ENCODE measurements around the gene OLFM1.
"Not testable (repeated sequence)": the region's sequence is repeated elsewhere in the genome, so short reads cannot be mapped to it uniquely, and the experiment has no call there.

Gene OLFM1

DNA sequence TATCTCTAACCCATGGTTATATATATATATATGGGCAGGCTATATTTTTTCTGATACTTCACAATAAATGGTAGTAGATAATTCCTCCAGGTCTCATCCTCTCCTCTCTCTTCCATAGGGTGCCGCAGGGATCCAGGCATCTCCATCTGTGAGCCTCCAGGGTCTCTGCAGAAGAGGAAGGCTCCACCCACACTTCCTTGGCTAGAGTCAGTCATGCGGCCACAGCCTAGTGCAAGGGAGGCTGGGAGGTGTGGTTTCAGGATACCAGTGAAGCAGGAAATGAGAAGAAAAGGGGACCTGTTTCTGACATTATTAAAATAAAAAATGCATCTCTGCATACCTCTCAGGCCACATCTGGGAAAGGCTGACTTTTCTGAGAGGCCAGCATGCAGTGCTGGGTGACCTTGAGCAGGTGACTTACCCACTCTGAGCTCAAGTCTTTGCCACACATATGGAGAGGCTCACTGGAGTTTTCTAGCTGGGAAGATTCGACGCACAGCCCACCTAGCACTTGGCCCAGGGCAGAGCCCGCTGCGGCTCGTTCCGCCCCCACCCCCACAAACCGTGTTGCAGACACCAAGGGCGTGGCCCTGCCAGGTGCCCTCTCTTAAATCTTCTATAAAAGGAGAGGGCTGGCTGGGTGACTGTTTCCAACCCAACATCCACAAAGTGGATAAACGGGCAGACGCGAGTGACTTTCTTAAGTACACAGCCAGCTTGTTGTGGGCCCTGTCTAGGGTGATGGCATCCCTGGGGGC, 47.9 kb downstream of the OLFM1 start:
- DNase-seq (ENCODE audit: low read depth): no peak

- no peak for DNase-seq (ENCODE audit: low read depth)
These were observed 48.5 kb downstream of the OLFM1 start for GRCh38 chr9:135135929-135136315.

GRCh38 chr9:135136481-135136880, 49.0 kb downstream of the OLFM1 start:
- DNase-seq (ENCODE audit: low read depth): no peak

DNA sequence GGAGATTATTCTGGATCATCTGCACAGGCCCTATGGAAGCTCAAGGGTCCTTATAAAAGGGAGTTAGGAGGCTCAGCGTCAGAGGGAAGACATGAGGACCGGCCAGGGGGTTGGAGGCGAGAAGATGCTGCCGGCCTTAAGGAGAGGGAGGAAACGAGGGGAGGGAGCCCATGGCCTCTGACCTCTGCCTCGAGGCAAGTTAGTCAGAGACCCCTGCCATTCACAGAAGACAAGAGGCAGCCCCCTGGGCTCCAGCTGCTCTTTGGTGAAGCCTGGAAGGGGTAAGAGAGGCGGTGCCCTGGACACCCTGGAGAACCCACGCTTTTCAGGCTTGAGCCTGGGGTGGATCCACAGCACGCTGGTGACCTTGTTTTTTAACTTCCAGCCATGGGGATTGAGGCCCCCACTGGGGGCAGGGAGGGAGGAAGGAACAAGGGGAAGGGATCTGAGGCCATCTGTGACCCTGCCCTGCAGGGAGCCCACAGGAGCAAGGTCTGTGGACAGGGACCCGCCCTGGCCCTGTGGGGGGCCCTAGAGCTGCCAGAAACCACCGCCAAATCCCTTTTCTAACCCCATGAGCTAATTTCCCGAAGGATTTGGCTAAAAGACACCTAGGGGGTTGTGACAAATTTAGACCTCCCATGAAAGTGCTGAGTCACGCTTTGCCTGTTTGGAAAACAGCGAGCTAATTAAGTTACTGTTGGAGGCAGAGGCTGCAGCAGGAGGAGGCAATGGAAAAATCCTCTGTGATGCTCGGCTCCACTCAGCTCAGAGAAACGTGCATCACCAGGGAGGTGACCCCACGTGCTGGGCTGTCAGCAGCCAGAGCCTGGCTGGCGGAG, 49.7 kb downstream of the OLFM1 start:
- no peak for DNase-seq (ENCODE audit: low read depth)

DNA sequence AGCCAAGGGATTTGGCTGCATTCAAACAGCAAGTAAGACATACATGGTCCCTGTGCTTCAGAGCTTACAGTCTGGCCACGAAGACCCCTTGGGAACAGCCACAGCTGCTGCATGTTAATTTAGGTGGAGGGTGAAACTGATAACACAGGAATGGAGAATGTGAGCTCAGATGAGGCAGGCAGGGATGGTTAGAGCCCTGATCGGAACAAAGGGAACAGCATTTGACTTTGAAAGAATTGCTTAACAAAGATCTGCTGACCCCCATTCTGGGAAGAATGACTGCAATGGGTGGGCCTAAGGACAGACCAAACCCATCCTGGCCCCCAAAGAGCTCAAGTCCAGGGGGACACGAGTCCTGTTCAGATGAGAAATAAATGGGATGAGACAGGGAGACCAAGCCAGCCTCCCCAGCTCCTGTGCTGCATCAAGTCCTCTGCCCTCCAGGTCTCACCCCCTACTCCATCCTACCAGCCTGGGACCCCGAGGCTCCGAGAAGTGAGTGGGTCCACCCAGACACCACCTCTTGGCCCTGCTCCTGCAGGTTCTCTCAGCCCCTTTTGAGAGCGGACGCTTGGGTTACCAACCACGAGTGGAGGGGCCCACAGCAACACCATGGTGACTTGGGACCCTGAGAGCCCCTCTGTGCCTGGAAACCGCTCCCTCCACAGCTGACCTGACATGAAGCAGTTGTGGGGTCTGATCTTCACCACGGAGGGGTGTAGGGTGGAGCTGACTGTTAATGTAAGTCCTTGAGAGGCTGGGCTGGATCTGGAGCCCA, 50.8 kb downstream of the OLFM1 start:
- DNase-seq (ENCODE audit: low read depth): no peak

DNA sequence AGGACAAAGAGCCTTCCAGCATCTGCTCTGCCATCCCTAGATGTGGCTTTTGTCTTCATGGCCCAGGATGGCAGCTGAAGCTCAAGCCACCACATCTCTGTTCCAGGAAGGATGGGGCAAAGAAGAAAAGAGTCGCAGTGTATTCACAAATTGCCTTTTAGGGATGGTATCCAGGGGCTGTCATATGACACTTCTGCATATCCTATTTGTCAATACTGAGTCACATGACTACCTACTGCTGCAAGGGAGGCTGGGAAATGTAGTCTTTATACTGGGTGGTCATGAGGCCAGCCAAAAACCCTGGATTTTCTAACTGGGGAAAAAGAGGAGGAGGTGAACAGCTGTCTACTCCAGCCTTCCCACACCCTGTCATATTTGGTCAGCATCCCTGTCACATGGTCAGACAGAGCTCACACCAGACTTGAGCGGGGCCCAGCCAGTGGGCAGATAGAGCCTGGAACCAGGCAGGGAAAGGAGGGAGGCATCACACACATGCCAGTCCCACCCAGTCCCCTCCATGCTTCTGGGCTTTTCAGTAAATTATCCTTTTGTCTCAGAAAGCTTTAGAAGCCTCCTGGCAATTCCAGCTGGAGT, 52.0 kb downstream of the OLFM1 start:
- no peak for DNase-seq (ENCODE audit: low read depth)

DNA sequence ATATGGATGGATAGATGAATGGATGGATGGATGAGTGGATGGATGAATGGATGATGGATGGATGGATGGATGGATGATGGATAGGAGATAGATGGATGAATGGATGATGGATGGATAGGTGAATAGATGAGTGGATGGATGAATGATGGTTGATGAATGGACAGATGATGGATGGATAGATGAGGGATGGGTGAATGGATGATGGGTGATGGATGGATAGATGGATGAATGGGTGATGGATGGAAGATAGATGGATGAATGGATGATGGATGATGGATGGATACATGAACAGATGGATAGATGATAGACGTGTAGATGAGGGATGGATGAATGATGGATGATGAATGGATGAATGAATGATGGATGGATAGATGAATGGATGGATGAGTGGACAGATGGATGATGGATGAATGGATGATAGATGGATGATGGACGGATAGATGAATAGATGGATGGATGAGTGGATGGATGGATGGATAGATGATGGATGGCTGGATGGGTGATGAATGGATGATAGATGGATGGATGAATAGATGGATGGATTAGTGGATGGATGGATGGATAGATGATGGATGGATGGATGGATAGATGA, 53.8 kb downstream of the OLFM1 start:
- no peak for DNase-seq (ENCODE audit: low read depth)

DNA sequence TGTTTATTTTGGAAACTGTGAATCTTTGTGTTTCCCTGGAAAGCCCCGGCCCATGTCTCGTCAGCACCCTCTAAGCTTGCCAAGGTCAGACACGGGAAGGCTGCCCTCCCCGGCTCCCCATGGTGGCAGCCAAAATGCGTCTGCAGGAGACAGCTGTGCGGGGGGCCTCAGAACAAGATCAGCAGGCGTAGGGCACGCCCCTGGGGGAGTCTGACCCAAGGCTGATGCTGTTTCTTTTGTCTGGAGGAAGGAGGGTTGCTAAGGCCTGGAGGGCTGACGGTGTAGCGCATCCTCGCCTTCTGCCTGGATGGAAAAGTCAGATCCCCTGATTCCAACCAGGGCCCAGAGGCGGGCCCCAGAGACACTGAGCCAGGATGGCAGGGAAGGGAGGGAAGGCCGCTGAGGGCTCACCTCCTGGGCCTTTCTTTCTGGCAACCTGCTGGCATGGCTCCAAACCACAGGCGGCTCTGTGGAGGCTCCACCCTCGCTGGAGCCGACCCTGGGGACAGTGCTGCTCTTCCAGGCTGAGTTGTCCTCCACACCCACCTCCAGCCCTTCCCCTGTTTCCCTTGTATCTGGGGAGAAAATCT, 57.2 kb downstream of the OLFM1 start:
- DNase-seq (ENCODE audit: low read depth): no peak

- no peak for DNase-seq (ENCODE audit: low read depth)
These were observed 57.8 kb downstream of the OLFM1 start for GRCh38 chr9:135145312-135145711.

GRCh38 chr9:135146241-135146640, 58.8 kb downstream of the OLFM1 start:
- no peak for DNase-seq (ENCODE audit: low read depth)

GRCh38 chr9:135146766-135147473, 59.5 kb downstream of the OLFM1 start:
- no peak for DNase-seq (ENCODE audit: low read depth)

- DNase-seq (ENCODE audit: low read depth): no peak
These were observed 60.0 kb downstream of the OLFM1 start for GRCh38 chr9:135147474-135147805.

DNA sequence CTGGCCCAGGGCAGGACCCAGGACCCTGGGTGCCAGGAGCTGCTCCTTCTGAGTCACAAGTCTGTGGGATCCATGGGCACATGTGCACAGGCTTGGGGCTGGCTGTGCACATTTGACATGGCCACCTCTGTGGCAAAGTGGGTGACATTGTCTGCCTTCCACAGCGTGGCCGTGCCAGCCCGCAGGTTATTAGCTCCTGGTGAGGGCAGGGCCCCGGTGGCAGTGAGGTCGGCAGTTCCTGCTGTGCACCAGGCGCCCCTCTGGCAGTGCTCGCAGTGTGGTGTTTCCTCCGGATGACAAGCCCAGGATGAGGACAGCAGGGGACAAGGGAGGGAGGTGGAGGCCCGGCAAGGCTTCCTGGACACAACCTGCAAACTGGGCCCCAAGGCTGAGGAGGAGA, 60.5 kb downstream of the OLFM1 start:
- DNase-seq (ENCODE audit: low read depth): no peak

GRCh38 chr9:135148386-135148785, 60.9 kb downstream of the OLFM1 start:
- no peak for DNase-seq (ENCODE audit: low read depth)

DNA sequence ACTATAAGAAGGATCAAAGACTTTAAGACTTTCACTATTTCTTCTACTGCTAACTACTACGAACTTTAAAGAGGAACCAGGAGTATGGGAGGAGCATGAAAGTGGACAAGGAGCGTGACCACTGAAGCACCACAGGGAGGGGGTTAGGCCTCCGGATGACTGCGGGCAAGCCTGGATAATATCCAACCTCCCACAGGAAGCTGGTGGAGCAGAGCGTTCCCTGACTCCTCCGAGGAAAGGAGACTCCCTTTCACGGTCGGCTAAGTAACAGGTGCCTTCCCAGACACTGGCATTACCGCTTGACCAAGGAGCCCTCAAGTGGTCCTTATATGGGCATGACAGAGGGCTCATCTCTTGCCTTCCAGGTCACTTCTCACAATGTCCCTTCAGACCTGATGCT, 62.4 kb downstream of the OLFM1 start:
- DNase-seq (ENCODE audit: low read depth): not testable (repeated sequence)

DNA sequence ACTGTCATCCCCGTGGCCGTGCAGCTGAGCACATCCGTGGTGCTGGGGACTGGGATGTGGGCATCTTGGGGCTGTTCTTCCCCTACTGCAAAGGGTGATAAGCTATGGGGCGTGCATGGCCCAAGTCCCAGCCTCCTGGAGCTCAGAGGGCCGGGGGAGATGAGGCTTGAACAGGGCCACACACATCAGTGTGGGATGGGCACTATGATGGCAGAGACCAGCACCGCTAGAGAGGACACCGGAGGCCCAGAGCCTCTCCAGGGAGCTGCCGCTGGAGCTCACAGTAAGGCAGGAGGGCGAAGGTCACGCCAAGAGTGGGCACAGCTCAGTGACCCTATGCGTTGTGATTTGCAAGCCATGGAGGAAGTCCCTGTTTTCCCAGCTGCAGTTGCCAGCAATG, 63.5 kb downstream of the OLFM1 start:
- DNase-seq (ENCODE audit: low read depth): no peak

DNA sequence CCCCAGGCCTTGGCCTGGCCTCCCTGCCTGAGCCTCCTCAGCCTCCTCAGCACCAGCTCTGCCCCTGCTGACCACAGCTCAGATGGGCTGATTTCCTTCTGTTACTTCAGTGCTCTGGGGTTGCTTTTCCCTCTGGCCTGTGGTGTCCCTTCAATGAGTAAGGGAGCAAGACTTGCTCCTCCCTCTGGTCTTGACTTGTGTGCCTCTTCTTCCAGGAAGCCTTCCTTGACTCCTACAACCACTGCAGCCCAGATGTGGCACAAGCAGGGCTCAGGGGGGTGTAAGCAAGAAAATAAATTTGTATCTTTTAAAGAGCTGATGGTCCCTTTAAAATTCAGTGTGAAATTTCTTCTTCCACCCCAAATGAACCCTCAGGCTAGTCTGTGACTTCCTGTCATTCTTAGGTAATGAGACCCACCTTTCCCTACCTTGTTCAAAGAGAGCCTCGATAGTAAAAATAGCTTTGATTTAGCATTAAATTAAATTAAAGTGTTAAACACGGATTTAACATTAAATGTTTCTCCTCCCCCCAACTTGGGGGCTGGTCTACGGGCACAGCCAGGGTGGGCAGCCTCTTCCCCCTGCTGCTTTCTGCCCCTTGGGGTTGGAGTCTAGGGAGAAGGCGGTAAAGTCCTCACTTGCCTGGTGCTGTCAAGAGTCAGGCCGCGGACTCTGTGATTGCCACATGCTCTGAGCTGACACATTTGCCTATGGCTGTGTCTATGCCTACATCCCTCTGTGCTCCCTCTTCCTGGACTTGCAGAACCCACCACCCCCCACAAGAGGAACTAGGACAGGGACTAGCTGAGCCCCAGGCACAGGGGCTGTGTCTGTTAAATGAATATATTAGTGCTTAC, 64.5 kb downstream of the OLFM1 start:
- no peak for DNase-seq (ENCODE audit: low read depth)

- DNase-seq (ENCODE audit: low read depth): no peak
These were observed 65.3 kb downstream of the OLFM1 start for GRCh38 chr9:135152614-135153334.

DNA sequence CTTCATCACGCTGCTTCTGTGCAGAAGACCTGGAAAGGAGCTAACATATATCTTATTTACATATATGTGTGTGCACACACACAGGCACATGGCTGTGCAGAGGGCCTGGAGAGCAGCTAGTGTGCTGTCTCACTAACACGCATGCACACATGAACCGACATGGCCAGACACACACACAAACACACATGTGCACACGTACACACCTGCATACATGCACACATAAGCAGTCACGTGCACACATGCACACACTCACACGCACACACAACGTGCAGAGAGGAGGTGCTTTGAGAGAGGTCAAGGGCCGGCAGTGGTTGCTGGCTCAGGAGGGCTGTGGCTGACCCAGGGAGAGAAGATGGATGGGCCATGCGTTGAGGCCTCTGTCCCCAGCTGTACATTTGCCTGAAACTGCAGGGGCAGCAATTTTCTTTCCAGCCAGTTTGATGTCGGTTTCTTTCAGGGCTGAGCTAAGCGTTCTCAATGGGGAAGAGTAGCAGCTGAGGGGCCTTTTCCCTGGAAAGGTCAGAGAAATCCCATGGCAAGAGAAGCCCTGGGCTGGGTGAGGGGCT, 66.7 kb downstream of the OLFM1 start:
- DNase-seq (ENCODE audit: low read depth): no peak
